Naive thymus-derived CD4-positive, alpha-beta T cell (primary cell): Measurements from ENCODE around the gene ERCC4. TPM values are rescaled to one million over a fixed set of nuclear protein-coding genes. Genes with fewer than 3 reads are reported as not detected.

Experiments used
- ATAC-seq: fragments of 150-1000 bp; cut with Tn5 transposase; 2 replicates; pipeline ENCODE4 v1.10.0; 2021; ENCODE audit warnings: mild to moderate bottlenecking, moderate library complexity
- CTCF ChIA-PET: fragments of 350-600 bp; sonication (Branson Sonifier 250); formaldehyde crosslinking; loops from one replicate; lab custom pipeline; 2021; ENCODE audit warnings: antibody characterized with exemption; lab: Charles Lee
- POLR2A ChIA-PET: fragments of 350-600 bp; sonication (Branson Sonifier 250); formaldehyde crosslinking; loops from one replicate; lab custom pipeline; 2021; ENCODE audit warnings: antibody characterized with exemption, inconsistent platforms; lab: Charles Lee
- DNase-seq, 9 donors: peaks; one replicate each; pipeline versions ENCODE4 v3.0.0 to v3.0.0-alpha.2; 2020 to 2022; ENCODE audit warnings: mixed read lengths in 1 of 9
- H3K27ac ChIP-seq: one replicate; pipeline ENCODE4 v1.7.0; 2013; ENCODE audit warnings: mild to moderate bottlenecking, low read depth, low read length, moderate library complexity
- H3K27me3 ChIP-seq, 2 donors: one replicate each; pipeline ENCODE4 v1.7.0; 2013; ENCODE audit warnings: low read length in 2 of 2, mild to moderate bottlenecking in 2 of 2, moderate library complexity in 2 of 2; ENCODE audit not compliant: control insufficient read depth in 2 of 2, insufficient read depth in 2 of 2
- H3K36me3 ChIP-seq, 3 experiments: 1 replicate in 2 of 3; 2 replicates in 1 of 3; pipeline ENCODE4 v1.7.0; 2013; ENCODE audit warnings: low read length in 3 of 3, mild to moderate bottlenecking in 3 of 3, moderate library complexity in 1 of 3; ENCODE audit not compliant: insufficient read depth in 3 of 3, control insufficient read depth in 2 of 3
- H3K4me1 ChIP-seq, 2 donors: one replicate each; pipeline ENCODE4 v1.7.0; 2013; ENCODE audit warnings: low read length in 2 of 2, mild to moderate bottlenecking in 2 of 2, moderate library complexity in 1 of 2; ENCODE audit not compliant: control insufficient read depth in 2 of 2, insufficient read depth in 2 of 2
- H3K4me3 ChIP-seq: 2 replicates; pipeline ENCODE4 v1.7.0; 2013; ENCODE audit warnings: mild to moderate bottlenecking, low read length
- H3K9me3 ChIP-seq, 3 experiments: 1 replicate in 2 of 3; 2 replicates in 1 of 3; pipeline ENCODE4 v1.7.0; 2013; ENCODE audit warnings: low read length in 3 of 3; ENCODE audit not compliant: control insufficient read depth in 2 of 3
- H3K27ac Mint-ChIP-seq, 9 donors: one replicate each; pipeline ENCODE4 v1.8.0; 2020 to 2022; ENCODE audit warnings: mixed read lengths in 9 of 9, mild to moderate bottlenecking in 8 of 9, moderate library complexity in 5 of 9, inconsistent platforms in 2 of 9
- H3K27me3 Mint-ChIP-seq, 5 donors: one replicate each; pipeline ENCODE4 v1.8.0; 2021 to 2022; ENCODE audit warnings: mixed read lengths in 5 of 5, mild to moderate bottlenecking in 1 of 5
- H3K36me3 Mint-ChIP-seq, 5 donors: one replicate each; pipeline ENCODE4 v1.8.0; 2020 to 2022; ENCODE audit warnings: mixed read lengths in 5 of 5, mild to moderate bottlenecking in 3 of 5, inconsistent platforms in 1 of 5
- H3K4me1 Mint-ChIP-seq, 7 donors: one replicate each; pipeline ENCODE4 v1.8.0; 2020 to 2022; ENCODE audit warnings: mixed read lengths in 7 of 7, mild to moderate bottlenecking in 3 of 7, inconsistent platforms in 1 of 7
- H3K4me3 Mint-ChIP-seq, 10 donors: one replicate each; pipeline ENCODE4 v1.8.0; 2020 to 2022; ENCODE audit warnings: mild to moderate bottlenecking in 10 of 10, mixed read lengths in 10 of 10, moderate library complexity in 6 of 10, inconsistent platforms in 2 of 10
- H3K9me3 Mint-ChIP-seq, 11 donors: one replicate each; pipeline ENCODE4 v1.8.0; 2020 to 2022; ENCODE audit warnings: mixed read lengths in 11 of 11, mild to moderate bottlenecking in 4 of 11, inconsistent platforms in 1 of 11, moderate library complexity in 1 of 11
- intact Hi-C, 2 donors: fragments of 100-400 bp; cut with micrococcal nuclease; formaldehyde crosslinking; loops; one replicate each; pipeline ENCODE4 v1.15.1; 2023
- polyA plus RNA-seq, 2 donors: library from polyadenylated mRNA; unstranded; fragments of 300-500 nt; fragmentation: Illumina TruSeq; gene quantifications; one replicate each; pipeline ENCODE4 v1.2.3, GENCODE V29; 2021
- total RNA-seq, 6 experiments: library from RNA in 5 of 6; stranded (reverse) in 5 of 6; gene quantifications; 1 replicate in 5 of 6; 2 replicates in 1 of 6; pipeline ENCODE4 v1.2.3 and lab custom pipeline; 2021 to 2026

The ERCC4 gene
- total and polyA plus RNA-seq, 7 experiments from 2014 or later, result 6.1 to 26.4 (median 13.9) TPM

DNA sequence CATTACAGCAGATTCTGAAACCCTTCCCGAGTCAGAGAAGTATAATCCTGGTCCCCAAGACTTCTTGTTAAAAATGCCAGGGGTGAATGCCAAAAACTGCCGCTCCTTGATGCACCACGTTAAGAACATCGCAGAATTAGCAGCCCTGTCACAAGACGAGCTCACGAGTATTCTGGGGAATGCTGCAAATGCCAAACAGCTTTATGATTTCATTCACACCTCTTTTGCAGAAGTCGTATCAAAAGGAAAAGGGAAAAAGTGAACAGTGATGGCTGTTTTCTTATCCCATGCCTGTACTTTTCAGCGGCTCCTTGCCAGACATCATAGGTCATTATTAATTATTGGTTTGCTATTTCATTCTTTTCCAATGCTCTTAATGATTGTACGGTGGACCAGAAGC is 28.1 kb downstream of the ERCC4 start:
- intact Hi-C loops, result no loop called here
- no peak for DNase-seq
- no peaks in the 10 kb centered on the region for H3K27me3 Mint-ChIP-seq
- H3K4me3 ChIP-seq, result no peak overlapping the region
- ChIA-PET POLR2A (no interaction called here), CTCF (no interaction called here)
- H3K36me3 ChIP-seq, result peaks cover 5 to 50% (median 14%) of the 10 kb centered on the region in 3 experiments
- no peaks in the 10 kb centered on the region for H3K9me3 Mint-ChIP-seq
- no peak overlapping the region for H3K4me3 Mint-ChIP-seq
- H3K9me3 ChIP-seq, result no peaks in the 10 kb centered on the region
- peaks cover 21 to 53% (median 35%) of the 10 kb centered on the region in 5 donors for H3K36me3 Mint-ChIP-seq
- H3K27me3 ChIP-seq, result no peaks in the 10 kb centered on the region
- no peak for ATAC-seq
- H3K27ac ChIP-seq, result no peak overlapping the region
- no peak overlapping the region for H3K27ac Mint-ChIP-seq
- H3K4me1 ChIP-seq, result no peaks in the 10 kb centered on the region
- H3K4me1 Mint-ChIP-seq, result no peaks in the 10 kb centered on the region

DNA sequence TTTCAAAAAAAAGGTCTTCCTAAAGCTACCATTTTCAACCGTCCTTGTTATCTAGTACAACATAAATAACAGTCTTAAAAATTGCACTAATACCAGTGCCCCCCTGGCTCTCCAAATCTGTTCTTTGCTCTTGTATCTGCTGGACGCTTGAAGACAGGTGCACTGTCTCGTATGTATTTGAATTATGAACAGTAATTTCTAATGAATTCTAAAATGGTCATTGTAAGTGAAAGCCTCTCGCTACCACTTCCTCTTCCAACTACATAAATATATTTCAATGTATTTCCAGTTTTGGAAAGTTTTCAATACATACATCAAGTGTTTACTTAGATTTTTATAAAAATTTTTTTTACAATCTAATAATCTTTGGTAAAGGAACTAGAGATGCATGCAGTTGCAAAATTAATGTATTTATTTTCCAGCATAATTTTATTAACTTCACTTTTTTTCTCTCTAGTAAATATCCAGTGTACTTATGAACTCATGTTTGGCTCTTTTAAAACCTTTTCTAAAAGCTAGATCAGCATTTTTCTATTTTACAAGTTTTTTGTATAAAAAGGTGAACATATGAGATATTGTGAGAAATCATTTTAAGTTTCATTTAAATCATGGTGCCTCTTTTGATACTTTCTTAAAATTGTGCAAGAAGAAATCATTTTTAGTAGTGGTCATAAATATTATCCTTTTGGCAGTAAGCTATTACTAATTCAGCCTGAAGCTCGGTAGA is 31.0 kb downstream of the ERCC4 start:
- no peak overlapping the region for H3K27ac Mint-ChIP-seq
- peaks cover 0 to 6% (median under 1%) of the 10 kb centered on the region in 7 donors for H3K4me1 Mint-ChIP-seq
- Histone ChIP-seq H3K36me3 (peaks cover 0 to 31% (median 8%) of the 10 kb centered on the region in 3 experiments), H3K9me3 (no peaks in the 10 kb centered on the region), H3K4me3 (no peak overlapping the region), H3K27ac (no peak overlapping the region), H3K4me1 (no peaks in the 10 kb centered on the region), H3K27me3 (no peaks in the 10 kb centered on the region)
- H3K36me3 Mint-ChIP-seq, result peaks cover 12 to 38% (median 20%) of the 10 kb centered on the region in 5 donors
- no peak overlapping the region for H3K4me3 Mint-ChIP-seq
- ATAC-seq, result no peak
- POLR2A ChIA-PET, result no interaction called here
- peaks cover 0 to 8% (median 3%) of the 10 kb centered on the region in 5 donors for H3K27me3 Mint-ChIP-seq
- CTCF ChIA-PET, result no interaction called here
- no peak for DNase-seq
- intact Hi-C loops, result no loop called here
- H3K9me3 Mint-ChIP-seq, result peaks cover 0 to under 1% (median 0%) of the 10 kb centered on the region in 11 donors

DNA sequence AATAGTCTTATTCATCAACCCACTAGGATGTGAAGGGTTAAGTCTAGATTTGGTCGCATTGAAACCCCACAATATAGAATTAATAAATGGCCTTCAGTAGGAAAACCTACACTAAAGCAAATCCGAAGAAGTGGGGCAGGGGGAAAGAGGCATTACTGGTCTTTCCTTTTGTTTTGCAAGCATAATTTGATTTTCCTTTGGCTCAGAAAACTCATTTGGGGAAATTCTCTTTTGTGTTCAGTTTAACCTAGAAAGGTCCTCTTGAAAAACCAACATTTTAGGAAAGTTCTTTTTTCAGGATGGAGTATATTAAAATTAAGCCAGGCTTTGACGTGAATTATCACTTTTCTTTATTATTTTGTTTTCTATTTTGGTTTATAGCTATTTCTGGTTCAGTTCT is 31.7 kb downstream of the ERCC4 start:
- Mint-ChIP-seq H3K4me1 (peaks cover 0 to 12% (median 6%) of the 10 kb centered on the region in 7 donors), H3K27ac (no peak overlapping the region), H3K27me3 (peaks cover 0 to 8% (median 3%) of the 10 kb centered on the region in 5 donors), H3K36me3 (peaks cover 7 to 33% (median 16%) of the 10 kb centered on the region in 5 donors), H3K4me3 (no peak overlapping the region), H3K9me3 (peaks cover 0 to 1% (median 0%) of the 10 kb centered on the region in 11 donors)
- POLR2A ChIA-PET, result no interaction called here
- H3K4me1 ChIP-seq, result no peaks in the 10 kb centered on the region
- CTCF ChIA-PET, result no interaction called here
- H3K9me3 ChIP-seq, result no peaks in the 10 kb centered on the region
- no peak for ATAC-seq
- intact Hi-C loops, result no loop called here
- H3K27me3 ChIP-seq, result no peaks in the 10 kb centered on the region
- H3K4me3 ChIP-seq, result no peak overlapping the region
- peaks cover 0 to 26% (median 5%) of the 10 kb centered on the region in 3 experiments for H3K36me3 ChIP-seq
- no peak for DNase-seq
- H3K27ac ChIP-seq, result no peak overlapping the region

DNA sequence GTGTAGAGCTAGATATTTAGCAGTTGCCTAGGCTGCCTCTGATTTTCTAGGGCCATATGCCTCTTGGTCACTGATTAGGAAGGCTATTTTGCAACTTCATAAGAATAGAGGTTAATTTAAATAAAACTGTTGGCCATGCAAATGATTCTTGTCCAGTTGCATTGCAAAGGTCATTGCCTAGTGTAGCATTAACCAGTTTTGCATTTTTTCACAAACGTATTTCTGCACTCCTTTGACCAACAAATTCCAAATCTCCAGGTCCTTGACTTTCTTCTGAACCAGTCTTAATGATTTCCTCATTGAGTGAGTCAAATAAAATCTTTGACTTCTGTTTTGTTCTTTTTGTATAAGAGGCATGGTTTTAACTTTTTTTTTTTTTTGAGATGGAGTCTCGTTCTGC is 33.5 kb downstream of the ERCC4 start:
- Mint-ChIP-seq H3K4me1 (peaks cover 0 to 15% (median 10%) of the 10 kb centered on the region in 7 donors), H3K27ac (peak overlapping the region in 1 of 9 donors; percentile 20), H3K27me3 (peaks cover 0 to 15% (median 8%) of the 10 kb centered on the region in 5 donors), H3K36me3 (peaks cover 4 to 17% (median 8%) of the 10 kb centered on the region in 5 donors), H3K9me3 (peaks cover 0 to 1% (median 0%) of the 10 kb centered on the region in 11 donors), H3K4me3 (no peak overlapping the region)
- Histone ChIP-seq H3K36me3 (peaks cover 0 to 9% (median 0%) of the 10 kb centered on the region in 3 experiments), H3K9me3 (no peaks in the 10 kb centered on the region), H3K27me3 (no peaks in the 10 kb centered on the region), H3K4me3 (no peak overlapping the region), H3K4me1 (no peaks in the 10 kb centered on the region), H3K27ac (no peak overlapping the region)
- ChIA-PET CTCF (no interaction called here), POLR2A (no interaction called here)
- ATAC-seq (no peak), DNase-seq (no peak)
- intact Hi-C loops, result no loop called here

DNA sequence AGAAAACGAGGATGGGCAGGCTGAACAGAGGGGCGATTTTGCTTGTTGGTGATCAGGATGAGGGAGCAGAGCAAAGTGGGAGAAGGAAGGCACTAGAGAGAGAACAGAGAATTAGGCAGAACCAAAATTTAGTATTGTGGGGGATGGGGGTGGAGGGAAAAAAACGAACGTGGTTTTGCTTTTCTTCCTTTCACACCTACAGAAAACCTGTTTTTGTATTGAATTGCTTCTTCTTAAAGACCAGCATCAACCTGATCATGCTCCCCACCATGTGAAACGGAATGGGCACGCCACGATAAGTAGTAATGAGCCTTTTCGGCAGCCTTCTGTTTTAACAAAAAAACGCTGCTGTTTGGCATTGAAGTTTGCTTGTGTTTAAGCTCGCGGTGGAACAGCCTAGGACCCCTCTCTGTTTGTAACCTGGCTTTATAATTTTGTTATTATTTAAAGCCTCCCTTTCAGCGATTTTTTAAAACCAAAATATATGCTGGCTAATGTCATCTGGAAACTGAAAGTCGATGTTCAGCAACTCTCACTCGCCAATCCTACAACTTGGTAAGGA is 36.8 kb downstream of the ERCC4 start:
- Histone ChIP-seq H3K4me1 (no peaks in the 10 kb centered on the region), H3K4me3 (no peak overlapping the region), H3K9me3 (no peaks in the 10 kb centered on the region), H3K36me3 (no peaks in the 10 kb centered on the region), H3K27me3 (no peaks in the 10 kb centered on the region), H3K27ac (no peak overlapping the region)
- ChIA-PET CTCF (no interaction called here), POLR2A (no interaction called here)
- H3K4me1 Mint-ChIP-seq, result peaks cover 0 to 15% (median 10%) of the 10 kb centered on the region in 7 donors
- H3K27me3 Mint-ChIP-seq, result peaks cover 0 to 27% (median 11%) of the 10 kb centered on the region in 5 donors
- H3K4me3 Mint-ChIP-seq, result peak overlapping the region in 9 of 10 donors; percentile 28 to 71 (median 53)
- H3K9me3 Mint-ChIP-seq, result peaks cover 0 to 1% (median 0%) of the 10 kb centered on the region in 11 donors
- H3K36me3 Mint-ChIP-seq, result no peaks in the 10 kb centered on the region
- ATAC-seq, result no peak
- no peak for DNase-seq
- intact Hi-C loops, result no loop called here
- H3K27ac Mint-ChIP-seq, result peak overlapping the region in 4 of 9 donors; percentile 8 to 73 (median 63)

DNA sequence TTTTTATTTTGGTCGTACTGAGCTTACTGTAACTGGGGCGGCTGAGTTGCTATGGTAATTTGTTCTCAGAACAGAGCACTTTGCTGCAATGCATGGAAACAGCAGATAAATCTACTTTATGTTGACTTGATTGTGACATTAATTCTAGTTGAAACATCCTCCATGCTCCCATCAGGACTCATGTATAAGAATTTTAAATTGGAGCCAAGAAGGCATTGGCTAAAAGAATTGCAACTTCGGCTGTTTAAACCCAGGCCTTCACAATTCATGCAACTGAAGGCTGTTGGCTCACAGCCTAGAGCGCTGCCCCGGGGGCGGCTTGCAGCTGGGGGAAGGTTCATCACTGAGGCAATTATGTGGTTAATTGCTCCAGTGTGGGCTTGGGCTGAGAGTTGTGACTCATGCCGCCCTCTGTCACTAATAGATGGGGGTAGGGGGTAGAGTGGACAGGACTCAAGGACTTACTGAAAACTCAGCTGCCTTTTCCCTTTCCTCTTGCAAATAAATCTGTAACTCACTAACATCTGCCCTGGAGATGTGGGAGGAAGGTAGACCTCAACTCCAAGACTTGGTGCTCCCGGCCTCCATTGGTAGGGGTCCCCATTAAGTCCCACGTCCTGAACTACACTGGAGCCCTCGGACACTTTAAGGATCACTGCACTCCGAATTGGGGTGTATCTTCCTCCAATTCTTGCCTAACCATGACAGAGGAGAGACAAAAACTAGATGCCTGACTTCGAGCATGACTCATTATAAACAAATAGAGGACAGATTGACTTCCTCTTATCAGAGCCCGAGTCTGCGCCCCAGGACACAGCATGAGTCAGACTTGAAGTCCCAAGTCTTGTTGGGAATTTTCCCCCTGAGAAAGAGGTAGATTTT is 37.5 kb downstream of the ERCC4 start:
- Histone ChIP-seq H3K27ac (no peak overlapping the region), H3K27me3 (no peaks in the 10 kb centered on the region), H3K4me3 (no peak overlapping the region), H3K9me3 (no peaks in the 10 kb centered on the region), H3K36me3 (no peaks in the 10 kb centered on the region), H3K4me1 (no peaks in the 10 kb centered on the region)
- DNase-seq (no peak), ATAC-seq (peak; percentile 88)
- intact Hi-C loops, result no loop called here
- Mint-ChIP-seq H3K9me3 (peaks cover 0 to 5% (median 0%) of the 10 kb centered on the region in 11 donors), H3K27ac (peak overlapping the region in 1 of 9 donors; percentile 40), H3K36me3 (peaks cover 0 to 3% (median 0%) of the 10 kb centered on the region in 5 donors), H3K27me3 (peaks cover 3 to 33% (median 11%) of the 10 kb centered on the region in 5 donors), H3K4me1 (peaks cover 0 to 15% (median 10%) of the 10 kb centered on the region in 7 donors), H3K4me3 (peak overlapping the region in 6 of 10 donors; percentile 37 to 62 (median 52))
- CTCF ChIA-PET, result no interaction called here
- POLR2A ChIA-PET, result no interaction called here
